H1 (cell line): ENCODE data around the gene RPS6KA5. TPM values are rescaled to one million over a fixed set of nuclear protein-coding genes. Genes with fewer than 3 reads are reported as not detected.

Experiments used
- CTCF ChIA-PET: fragments of 300-600 bp; sonication (Branson Sonifier 250); formaldehyde crosslinking; loops from one replicate; lab custom pipeline; 2021; ENCODE audit not compliant: partially characterized antibody; lab: Charles Lee
- POLR2A ChIA-PET: fragments of 300-600 bp; sonication (Branson Sonifier 250); formaldehyde crosslinking; loops from one replicate; lab custom pipeline; 2021; ENCODE audit warnings: inconsistent platforms; ENCODE audit not compliant: partially characterized antibody; lab: Charles Lee
- DNase-seq, 2 experiments: peaks; one replicate each; pipeline versions ENCODE4 v3.0.0 to v3.0.0-alpha.2; 2010 to 2022; ENCODE audit warnings: low spot score in 2 of 2, low read depth in 1 of 2, mixed read lengths in 1 of 2
- FAIRE-seq: peaks from 2 replicates; lab custom pipeline; 2011; peaks lifted over from hg19 to GRCh38; lab: Jason Lieb, UNC
- H2AFZ ChIP-seq: 2 replicates; pipeline ENCODE4 v1.8.1; 2012; ENCODE audit warnings: low read length, inconsistent platforms
- H2AK5ac ChIP-seq: 2 replicates; pipeline ENCODE4 v1.6.1; 2013; ENCODE audit warnings: low read depth, low read length
- H2BK120ac ChIP-seq: replicated peaks from 2 replicates; pipeline ENCODE3; 2013; ENCODE audit warnings: low read depth, low read length, inconsistent platforms
- H2BK12ac ChIP-seq: 2 replicates; pipeline ENCODE4 v1.6.1; 2013; ENCODE audit warnings: low read depth, low read length
- H2BK15ac ChIP-seq: 2 replicates; pipeline ENCODE4 v1.6.1; 2013; ENCODE audit warnings: low read length
- H2BK20ac ChIP-seq: 2 replicates; pipeline ENCODE4 v1.6.1; 2013; ENCODE audit warnings: low read length
- H2BK5ac ChIP-seq: 2 replicates; pipeline ENCODE4 v1.6.1; 2013; ENCODE audit warnings: low read depth, low read length
- H3K14ac ChIP-seq: 2 replicates; pipeline ENCODE4 v1.6.1; 2013; ENCODE audit warnings: inconsistent platforms; ENCODE audit not compliant: insufficient read length
- H3K18ac ChIP-seq: 2 replicates; pipeline ENCODE4 v1.6.1; 2013; ENCODE audit warnings: low read length; ENCODE audit errors: extremely low read depth
- H3K23ac ChIP-seq: 2 replicates; pipeline ENCODE4 v1.6.1; 2013; ENCODE audit warnings: inconsistent platforms; ENCODE audit not compliant: insufficient read length
- H3K23me2 ChIP-seq: 2 replicates; pipeline ENCODE4 v1.6.1; 2013; ENCODE audit warnings: low read depth, low read length
- H3K27ac ChIP-seq: 2 replicates; pipeline ENCODE4 v1.6.1; 2011; ENCODE audit warnings: low read depth, low read length, inconsistent platforms
- H3K27me3 ChIP-seq, 4 experiments: replicated peaks in 1 of 4; 1 replicate in 1 of 4; 2 replicates in 3 of 4; pipeline versions ENCODE4 v1.6.1 to v1.8.1; 2011 to 2013; ENCODE audit warnings: low read length in 3 of 4, mild to moderate bottlenecking in 3 of 4, inconsistent platforms in 2 of 4, mixed read lengths in 2 of 4, moderate library complexity in 1 of 4; ENCODE audit not compliant: control insufficient read depth in 3 of 4, insufficient read depth in 3 of 4; ENCODE audit errors: extremely low read depth in 1 of 4
- H3K36me3 ChIP-seq, 4 experiments: 2 replicates each; pipeline versions ENCODE4 v1.6.1 to v1.8.1; 2011 to 2013; ENCODE audit warnings: mild to moderate bottlenecking in 4 of 4, low read length in 3 of 4, moderate library complexity in 2 of 4, control low read depth in 1 of 4, inconsistent platforms in 1 of 4; ENCODE audit not compliant: insufficient read depth in 4 of 4, control insufficient read depth in 2 of 4
- H3K4ac ChIP-seq: replicated peaks from 2 replicates; pipeline ENCODE3; 2013; ENCODE audit warnings: low read length, low read depth, mixed read lengths, inconsistent platforms; ENCODE audit not compliant: insufficient read length
- H3K4me1 ChIP-seq, 4 experiments: replicated peaks in 1 of 4; 1 replicate in 1 of 4; 2 replicates in 3 of 4; pipeline versions ENCODE4 v1.6.1 to v1.8.1; 2011 to 2013; ENCODE audit warnings: low read length in 3 of 4, inconsistent platforms in 2 of 4, mixed read lengths in 1 of 4; ENCODE audit not compliant: insufficient read depth in 4 of 4, control insufficient read depth in 3 of 4
- H3K4me2 ChIP-seq, 2 experiments: 2 replicates each; pipeline versions ENCODE4 v1.6.1 to v1.8.1; 2011 to 2013; ENCODE audit warnings: low read depth in 2 of 2, low read length in 2 of 2, control low read depth in 1 of 2, inconsistent platforms in 1 of 2, mild to moderate bottlenecking in 1 of 2; ENCODE audit not compliant: insufficient read depth in 1 of 2
- H3K4me3 ChIP-seq, 4 experiments: fragments of 200-600, 300-600 bp in 1 of 4; sonication (generic), shearing (Covaris generic), sonication (Bioruptor Twin) in 1 of 4; 2 replicates each; pipeline versions ENCODE4 v1.5.1 to v1.8.1; 2011 to 2016; ENCODE audit warnings: low read length in 4 of 4, low read depth in 3 of 4, control low read depth in 2 of 4, inconsistent platforms in 2 of 4, mild to moderate bottlenecking in 2 of 4, mixed read lengths in 1 of 4, moderate library complexity in 1 of 4; ENCODE audit not compliant: insufficient read depth in 2 of 4; ENCODE audit errors: extremely low read depth in 1 of 4
- H3K56ac ChIP-seq: replicated peaks from 2 replicates; pipeline ENCODE3; 2013; ENCODE audit warnings: low read depth, mild to moderate bottlenecking, mixed read lengths, low read length, inconsistent platforms; ENCODE audit not compliant: insufficient read length
- H3K79me1 ChIP-seq: 2 replicates; pipeline ENCODE4 v1.6.1; 2013; ENCODE audit warnings: low read depth, low read length, control low read depth
- H3K79me2 ChIP-seq, 2 experiments: 2 replicates each; pipeline versions ENCODE4 v1.6.1 to v1.8.1; 2012 to 2013; ENCODE audit warnings: low read length in 2 of 2, mild to moderate bottlenecking in 2 of 2, inconsistent platforms in 1 of 2; ENCODE audit not compliant: insufficient read depth in 2 of 2, control insufficient read depth in 1 of 2
- H3K9ac ChIP-seq, 4 experiments: replicated peaks in 1 of 4; 1 replicate in 1 of 4; 2 replicates in 3 of 4; pipeline versions ENCODE4 v1.6.1 to v1.8.1; 2011 to 2013; ENCODE audit warnings: low read depth in 3 of 4, low read length in 3 of 4, control low read depth in 2 of 4, mild to moderate bottlenecking in 2 of 4, moderate library complexity in 2 of 4, inconsistent platforms in 1 of 4; ENCODE audit errors: extremely low read depth in 1 of 4
- H3K9me3 ChIP-seq, 2 experiments: 2 replicates each; pipeline versions ENCODE4 v1.6.1 to v1.8.1; 2012 to 2013; ENCODE audit warnings: mild to moderate bottlenecking in 2 of 2, moderate library complexity in 2 of 2, control low read depth in 1 of 2, inconsistent platforms in 1 of 2, low read depth in 1 of 2, low read length in 1 of 2, mixed read lengths in 1 of 2; ENCODE audit not compliant: insufficient read depth in 2 of 2
- H4K20me1 ChIP-seq, 2 experiments: replicated peaks in 1 of 2; 2 replicates each; pipeline versions ENCODE3 to v1.8.1; 2011 to 2013; ENCODE audit warnings: inconsistent platforms in 2 of 2, low read length in 2 of 2, mild to moderate bottlenecking in 1 of 2; ENCODE audit not compliant: insufficient read depth in 2 of 2, control insufficient read depth in 1 of 2
- H4K5ac ChIP-seq: 2 replicates; pipeline ENCODE4 v1.6.1; 2013; ENCODE audit warnings: low read length, low read depth, mixed read lengths, inconsistent platforms; ENCODE audit not compliant: insufficient read length
- H4K8ac ChIP-seq: 2 replicates; pipeline ENCODE4 v1.8.0; 2013; ENCODE audit warnings: mild to moderate bottlenecking, moderate library complexity, low read length, inconsistent platforms; ENCODE audit not compliant: insufficient read depth; ENCODE audit errors: extremely low read depth
- H4K91ac ChIP-seq: replicated peaks from 2 replicates; pipeline ENCODE3; 2013; ENCODE audit warnings: low read length, mixed read lengths, inconsistent platforms; ENCODE audit not compliant: insufficient read length
- CBX8 ChIP-seq: fragments of 300-800, 300-1000 bp; sonication (generic); IDR thresholded peaks from 2 replicates; pipeline ENCODE4 v1.7.1; 2016; ENCODE audit warnings: low read depth, low read length, borderline replicate concordance
- CEBPB ChIP-seq: IDR thresholded peaks from 2 replicates; pipeline ENCODE4 v1.6.1; 2012; ENCODE audit warnings: low read depth, low read length
- EGR1 ChIP-seq: IDR thresholded peaks from 2 replicates; pipeline ENCODE4 v1.6.1; 2011; ENCODE audit warnings: low read depth, low read length, borderline replicate concordance
- JUN ChIP-seq: IDR thresholded peaks from 2 replicates; pipeline ENCODE4 v1.6.1; 2011; ENCODE audit warnings: low read depth, mild to moderate bottlenecking, improper control_type of control experiment, low read length
- JUND ChIP-seq: IDR thresholded peaks from 2 replicates; pipeline ENCODE4 v1.6.1; 2011; ENCODE audit warnings: mild to moderate bottlenecking, improper control_type of control experiment, low read length
- RFX5 ChIP-seq: IDR thresholded peaks from 2 replicates; pipeline ENCODE4 v1.6.1; 2011; ENCODE audit warnings: low read depth, low read length, improper control_type of control experiment, borderline replicate concordance
- RNF2 ChIP-seq: fragments of 200-900, 300-1000 bp; sonication (generic); IDR thresholded peaks from 2 replicates; pipeline ENCODE4 v1.7.1; 2016; ENCODE audit warnings: borderline replicate concordance, low read depth, mild to moderate bottlenecking, antibody characterized with exemption, low read length; ENCODE audit not compliant: poor library complexity, severe bottlenecking; ENCODE audit errors: missing control alignments
- SRF ChIP-seq: IDR thresholded peaks from 2 replicates; pipeline ENCODE4 v1.6.1; 2011; ENCODE audit warnings: mild to moderate bottlenecking, low read depth, low read length, moderate library complexity
- TAF1 ChIP-seq: IDR thresholded peaks from 2 replicates; pipeline ENCODE4 v1.6.1; 2011; ENCODE audit warnings: mild to moderate bottlenecking, low read depth, low read length
- TBP ChIP-seq: IDR thresholded peaks from 2 replicates; pipeline ENCODE4 v1.6.1; 2011; ENCODE audit warnings: low read depth, low read length, improper control_type of control experiment
- TCF12 ChIP-seq: IDR thresholded peaks from 2 replicates; pipeline ENCODE4 v1.6.1; 2011; ENCODE audit warnings: low read depth, mild to moderate bottlenecking, low read length
- WGBS, 2 experiments: shearing (Covaris generic) in 1 of 2; methylation state at CpG; one replicate each; pipeline versions ENCODE4 v1.1.6 to v1.1.7; 2013 to 2015; ENCODE audit warnings: low lambda C conversion rate in 2 of 2, mixed read lengths in 2 of 2, inconsistent platforms in 1 of 2, low coverage in 1 of 2, missing lambda C conversion rate in 1 of 2; ENCODE audit not compliant: insufficient replicate concordance in 2 of 2, insufficient coverage in 1 of 2, insufficient read length in 1 of 2; ENCODE audit errors: extremely low coverage in 1 of 2, missing lambda C conversion rate in 1 of 2; 5-methylcytosine and 5-hydroxymethylcytosine counted together
- polyA plus RNA-seq, 7 experiments: library from polyadenylated mRNA; depleted of rRNA in 3 of 7; stranded (reverse) in 5 of 7; unstranded in 2 of 7; fragments of >200 nt in 5 of 7; fragments of 200-250 nt in 2 of 7; gene quantifications; 1 replicate in 5 of 7; 2 replicates in 1 of 7; 4 replicates in 1 of 7; pipeline versions ENCODE4 v1.2.1 to v1.2.3, GENCODE V29; 2011 to 2013; ENCODE audit warnings: missing spikeins in 2 of 7, mixed read lengths in 2 of 7
- total RNA-seq: library from RNA; stranded (reverse); fragmentation: NEBNext Ultra II Directional; extraction: Animal tissue kit (Norgen Biotek cat#: 25700); gene quantifications from 2 replicates; pipeline ENCODE4 v1.2.1, GENCODE V29; 2021
- TF ChIP-seq, protein P1 (sequence below): IDR thresholded peaks from 2 replicates; pipeline ENCODE4 v1.6.1; 2012; ENCODE audit warnings: inconsistent platforms

The RPS6KA5 gene
- total and polyA plus RNA-seq, 2 of the 8 experiments (the other 6 are each of a cell fraction or from before 2014, with no cell fraction given): 0.85 to 3.1 TPM

DNA sequence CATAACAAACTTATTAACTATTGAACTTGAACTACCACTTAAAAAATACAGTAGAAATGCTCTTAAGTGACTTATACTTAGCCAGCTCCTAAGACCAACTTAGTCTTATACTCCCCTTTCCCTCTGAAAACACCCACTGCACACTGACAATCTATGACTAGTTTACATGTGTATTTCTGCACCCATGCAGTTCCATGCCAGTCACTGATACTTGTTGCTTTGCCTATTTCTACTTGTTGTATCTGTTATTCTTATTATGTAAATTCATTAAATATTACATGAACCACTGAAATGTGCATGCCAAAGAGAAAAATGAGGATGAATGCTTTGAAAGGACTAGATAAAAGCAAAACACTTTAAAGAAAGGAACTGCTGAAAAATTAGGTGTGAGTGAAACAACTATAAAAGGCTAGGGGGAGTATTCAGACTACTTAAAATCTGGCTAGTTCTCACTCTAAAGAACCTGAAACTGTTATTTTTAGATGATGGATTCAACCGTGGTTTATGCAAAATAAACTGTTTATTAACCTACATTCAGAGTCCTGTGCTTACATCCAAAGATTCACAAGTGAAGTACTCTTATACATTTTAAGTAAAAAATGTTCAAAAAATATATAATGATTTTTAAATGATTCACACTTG lies 74.7 kb downstream of the RPS6KA5 start:
- Histone ChIP-seq H2BK120ac (no peak overlapping the region), H3K36me3 (no peaks in the 10 kb centered on the region), H4K91ac (no peak overlapping the region), H4K5ac (no peak overlapping the region), H3K14ac (no peak overlapping the region), H3K56ac (no peak overlapping the region), H2BK12ac (no peak overlapping the region), H3K27me3 (no peaks in the 10 kb centered on the region), H2AK5ac (no peak overlapping the region), H3K18ac (no peak overlapping the region), H4K20me1 (no peaks in the 10 kb centered on the region), H3K79me1 (no peaks in the 10 kb centered on the region), H3K23ac (no peak overlapping the region), H3K9me3 (no peaks in the 10 kb centered on the region), H3K27ac (no peak overlapping the region), H3K23me2 (no peaks in the 10 kb centered on the region; the same call in 1 of the 2 replicates), H3K9ac (no peak overlapping the region), H3K4me2 (no peak overlapping the region), H3K79me2 (no peaks in the 10 kb centered on the region), H2BK20ac (no peak overlapping the region), H3K4me3 (no peak overlapping the region), H2BK5ac (no peak overlapping the region), H2AFZ (no peak overlapping the region), H2BK15ac (no peak overlapping the region), H3K4ac (no peak overlapping the region), H3K4me1 (no peaks in the 10 kb centered on the region; a peak in 1 of 7 replicates), H4K8ac (no peak overlapping the region)
- no peak for DNase-seq
- no peak for FAIRE-seq
- TF ChIP-seq TAF1 (no peak), RFX5 (no peak), RNF2 (no peak), EGR1 (no peak), TBP (no peak), CBX8 (no peak), TCF12 (no peak), JUN (no peak), SRF (no peak), JUND (no peak), CEBPB (no peak)
- TF ChIP-seq, protein P1, sequence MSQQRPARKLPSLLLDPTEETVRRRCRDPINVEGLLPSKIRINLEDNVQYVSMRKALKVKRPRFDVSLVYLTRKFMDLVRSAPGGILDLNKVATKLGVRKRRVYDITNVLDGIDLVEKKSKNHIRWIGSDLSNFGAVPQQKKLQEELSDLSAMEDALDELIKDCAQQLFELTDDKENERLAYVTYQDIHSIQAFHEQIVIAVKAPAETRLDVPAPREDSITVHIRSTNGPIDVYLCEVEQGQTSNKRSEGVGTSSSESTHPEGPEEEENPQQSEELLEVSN: no peak
- WGBS, 2 experiments: 83% methylated on average over 1 of the region's 1 CpG; no CpG with 5 or more reads in 1 of the 2 experiments
- ChIA-PET POLR2A (no interaction called here), CTCF (no interaction called here)
